Measurements from ENCODE around the gene TGIF2LX. TPM values are rescaled to one million over a fixed set of nuclear protein-coding genes. Genes with fewer than 3 reads are reported as not detected.
"Not testable (repeated sequence)": the region's sequence is repeated elsewhere in the genome, so short reads cannot be mapped to it uniquely, and the experiment has no call there.

The TGIF2LX gene
- not detected in 2 replicates for total RNA-seq
- not detected in 2 replicates for polyA plus RNA-seq
- not detected in 2 replicates for polyA plus RNA-seq (2011; cell fraction: cytosol; rRNA removed)
- polyA plus RNA-seq (2011; cell fraction: nucleus; rRNA removed) = not detected in 2 replicates
- polyA plus RNA-seq (2012) = not detected in 2 replicates
- polyA minus RNA-seq = not detected in 2 replicates
- polyA minus RNA-seq (2011; cell fraction: cytosol; rRNA and poly(A)+ RNA removed) = not detected
- polyA minus RNA-seq (2011; cell fraction: nucleus; rRNA and poly(A)+ RNA removed) = not detected in 2 replicates
- not detected for Bru-seq, nascent RNA
- not detected for BruChase-seq, experiment 1, labeled RNA remaining after a 6-hour chase
- not detected for BruChase-seq, experiment 2, labeled RNA remaining after a 2-hour chase
- long read RNA-seq = 0 reads

- H3K4me2 ChIP-seq (ENCODE audit: insufficient read depth, low read length); H3K27ac ChIP-seq (ENCODE audit: insufficient read depth, low read depth, low read length); POLR2A ChIA-PET; FAIRE-seq; H3K79me2 ChIP-seq (ENCODE audit: control insufficient read depth, insufficient read depth, low read length); H3K27me3 ChIP-seq (ENCODE audit: control insufficient read depth in 2 of 2, insufficient read depth in 2 of 2, low read length in 2 of 2); intact Hi-C loops (cut with micrococcal nuclease); CTCF ChIA-PET; BruUV-seq (replicated peaks); H3K9me3 ChIP-seq (replicated peaks; ENCODE audit: control insufficient read depth, insufficient read depth, low read length); H3K9ac ChIP-seq (replicated peaks; ENCODE audit: extremely low read depth, insufficient read depth, low read length); H4K20me1 ChIP-seq (replicated peaks; ENCODE audit: control insufficient read depth, extremely low read depth, insufficient read depth, low read length); H3K4me3 ChIP-seq (replicated peaks in 1 of 3; ENCODE audit: insufficient read depth in 1 of 3, low read depth in 1 of 3, low read length in 3 of 3); H3K36me3 ChIP-seq (ENCODE audit: control insufficient read depth in 2 of 2, extremely low read depth in 1 of 2, insufficient read depth in 2 of 2, low read length in 2 of 2); DNase-seq (ENCODE audit: low read depth, low spot score); H2AFZ ChIP-seq (ENCODE audit: low read depth, low read length); H3K9me1 ChIP-seq (replicated peaks; ENCODE audit: control insufficient read depth, extremely low read depth, insufficient read depth, low read length); H3K4me1 ChIP-seq (ENCODE audit: control insufficient read depth, extremely low read depth, insufficient read depth, low read length); dilution Hi-C loops (cut with MboI; ENCODE audit: extremely low pct_ligation_motif_present, low sequenced_read_pairs): not testable (repeated sequence)
Measured at GRCh38 chrX:89921665-89922064, at the start of gene TGIF2LX. TSS of gene TGIF2LX (plus strand) at chrX:89921908. CDS start at chrX:89922086, 178 bp downstream.

GRCh38 chrX:89922338-89922934 lies 728 bp downstream of the TGIF2LX start:
- DNase-seq (ENCODE audit: low read depth, low spot score); dilution Hi-C loops (cut with MboI; ENCODE audit: extremely low pct_ligation_motif_present, low sequenced_read_pairs); POLR2A ChIA-PET; H2AFZ ChIP-seq (ENCODE audit: low read depth, low read length); BruUV-seq (replicated peaks); H3K4me2 ChIP-seq (ENCODE audit: insufficient read depth, low read length); FAIRE-seq; H3K9ac ChIP-seq (replicated peaks; ENCODE audit: extremely low read depth, insufficient read depth, low read length); H3K4me3 ChIP-seq (replicated peaks in 1 of 3; ENCODE audit: insufficient read depth in 1 of 3, low read depth in 1 of 3, low read length in 3 of 3); intact Hi-C loops (cut with micrococcal nuclease); H3K79me2 ChIP-seq (ENCODE audit: control insufficient read depth, insufficient read depth, low read length); H3K27ac ChIP-seq (ENCODE audit: insufficient read depth, low read depth, low read length); CTCF ChIA-PET; H3K4me1 ChIP-seq (ENCODE audit: control insufficient read depth, extremely low read depth, insufficient read depth, low read length); H3K9me1 ChIP-seq (replicated peaks; ENCODE audit: control insufficient read depth, extremely low read depth, insufficient read depth, low read length); H3K27me3 ChIP-seq (ENCODE audit: control insufficient read depth in 2 of 2, insufficient read depth in 2 of 2, low read length in 2 of 2); H3K9me3 ChIP-seq (replicated peaks; ENCODE audit: control insufficient read depth, insufficient read depth, low read length); H4K20me1 ChIP-seq (replicated peaks; ENCODE audit: control insufficient read depth, extremely low read depth, insufficient read depth, low read length); H3K36me3 ChIP-seq (ENCODE audit: control insufficient read depth in 2 of 2, extremely low read depth in 1 of 2, insufficient read depth in 2 of 2, low read length in 2 of 2): not testable (repeated sequence)

- not testable (repeated sequence) for FAIRE-seq; H3K79me2 ChIP-seq (ENCODE audit: control insufficient read depth, insufficient read depth, low read length); DNase-seq (ENCODE audit: low read depth, low spot score)
Measured at GRCh38 chrX:89943077-89943476, 21.4 kb downstream of the TGIF2LX start.

GRCh38 chrX:89965588-89965987 lies 43.9 kb downstream of the TGIF2LX start:
- CTCF ChIA-PET; DNase-seq (ENCODE audit: low read depth, low spot score); H3K79me2 ChIP-seq (ENCODE audit: control insufficient read depth, insufficient read depth, low read length); POLR2A ChIA-PET; H3K9me1 ChIP-seq (replicated peaks; ENCODE audit: control insufficient read depth, extremely low read depth, insufficient read depth, low read length); H2AFZ ChIP-seq (ENCODE audit: low read depth, low read length); H3K4me2 ChIP-seq (ENCODE audit: insufficient read depth, low read length); H3K36me3 ChIP-seq (ENCODE audit: control insufficient read depth in 2 of 2, extremely low read depth in 1 of 2, insufficient read depth in 2 of 2, low read length in 2 of 2); H3K4me1 ChIP-seq (ENCODE audit: control insufficient read depth, extremely low read depth, insufficient read depth, low read length); H4K20me1 ChIP-seq (replicated peaks; ENCODE audit: control insufficient read depth, extremely low read depth, insufficient read depth, low read length); FAIRE-seq; dilution Hi-C loops (cut with MboI; ENCODE audit: extremely low pct_ligation_motif_present, low sequenced_read_pairs); H3K9ac ChIP-seq (replicated peaks; ENCODE audit: extremely low read depth, insufficient read depth, low read length); BruUV-seq (replicated peaks); H3K27ac ChIP-seq (ENCODE audit: insufficient read depth, low read depth, low read length); H3K27me3 ChIP-seq (ENCODE audit: control insufficient read depth in 2 of 2, insufficient read depth in 2 of 2, low read length in 2 of 2); H3K9me3 ChIP-seq (replicated peaks; ENCODE audit: control insufficient read depth, insufficient read depth, low read length); H3K4me3 ChIP-seq (replicated peaks in 1 of 3; ENCODE audit: insufficient read depth in 1 of 3, low read depth in 1 of 3, low read length in 3 of 3); intact Hi-C loops (cut with micrococcal nuclease): not testable (repeated sequence)

More at GRCh38 chrX:89943077-89943476, 21.4 kb downstream of the TGIF2LX start:
- POLR2A ChIA-PET; H3K9me3 ChIP-seq (replicated peaks; ENCODE audit: control insufficient read depth, insufficient read depth, low read length); H4K20me1 ChIP-seq (replicated peaks; ENCODE audit: control insufficient read depth, extremely low read depth, insufficient read depth, low read length); H3K9ac ChIP-seq (replicated peaks; ENCODE audit: extremely low read depth, insufficient read depth, low read length); H3K27me3 ChIP-seq (ENCODE audit: control insufficient read depth in 2 of 2, insufficient read depth in 2 of 2, low read length in 2 of 2); dilution Hi-C loops (cut with MboI; ENCODE audit: extremely low pct_ligation_motif_present, low sequenced_read_pairs); intact Hi-C loops (cut with micrococcal nuclease); H2AFZ ChIP-seq (ENCODE audit: low read depth, low read length); H3K4me1 ChIP-seq (ENCODE audit: control insufficient read depth, extremely low read depth, insufficient read depth, low read length); H3K36me3 ChIP-seq (ENCODE audit: control insufficient read depth in 2 of 2, extremely low read depth in 1 of 2, insufficient read depth in 2 of 2, low read length in 2 of 2); CTCF ChIA-PET; BruUV-seq (replicated peaks); H3K4me3 ChIP-seq (replicated peaks in 1 of 3; ENCODE audit: insufficient read depth in 1 of 3, low read depth in 1 of 3, low read length in 3 of 3); H3K27ac ChIP-seq (ENCODE audit: insufficient read depth, low read depth, low read length); H3K4me2 ChIP-seq (ENCODE audit: insufficient read depth, low read length); H3K9me1 ChIP-seq (replicated peaks; ENCODE audit: control insufficient read depth, extremely low read depth, insufficient read depth, low read length): not testable (repeated sequence)
